ENCODE measurements around the gene SPATS2L. TPM values are rescaled to one million over a fixed set of nuclear protein-coding genes. Genes with fewer than 3 reads are reported as not detected.

SPATS2L gene
- total RNA-seq, 1 donor from 2014 or later = 77.3 TPM

DNA sequence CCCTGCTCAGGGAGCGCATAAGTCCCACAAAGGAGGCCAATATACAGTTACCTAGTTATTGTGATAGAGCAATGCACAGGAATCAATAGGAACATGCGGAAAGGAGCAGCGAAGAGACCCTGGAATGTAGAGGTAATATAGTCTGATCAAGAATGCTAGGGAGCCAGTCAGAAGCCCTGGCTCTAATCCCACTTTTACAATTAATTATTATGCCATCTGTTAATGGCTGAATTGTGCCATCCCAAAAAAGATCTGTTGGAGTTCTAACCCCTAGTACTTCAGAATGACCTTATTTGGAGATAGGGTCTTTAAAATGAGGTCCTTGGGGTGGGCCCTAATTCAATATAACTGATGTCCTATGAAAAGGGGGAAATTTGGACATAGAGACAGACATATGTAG is 7.7 kb upstream of the SPATS2L start:
- TF ChIP-seq, protein P1, sequence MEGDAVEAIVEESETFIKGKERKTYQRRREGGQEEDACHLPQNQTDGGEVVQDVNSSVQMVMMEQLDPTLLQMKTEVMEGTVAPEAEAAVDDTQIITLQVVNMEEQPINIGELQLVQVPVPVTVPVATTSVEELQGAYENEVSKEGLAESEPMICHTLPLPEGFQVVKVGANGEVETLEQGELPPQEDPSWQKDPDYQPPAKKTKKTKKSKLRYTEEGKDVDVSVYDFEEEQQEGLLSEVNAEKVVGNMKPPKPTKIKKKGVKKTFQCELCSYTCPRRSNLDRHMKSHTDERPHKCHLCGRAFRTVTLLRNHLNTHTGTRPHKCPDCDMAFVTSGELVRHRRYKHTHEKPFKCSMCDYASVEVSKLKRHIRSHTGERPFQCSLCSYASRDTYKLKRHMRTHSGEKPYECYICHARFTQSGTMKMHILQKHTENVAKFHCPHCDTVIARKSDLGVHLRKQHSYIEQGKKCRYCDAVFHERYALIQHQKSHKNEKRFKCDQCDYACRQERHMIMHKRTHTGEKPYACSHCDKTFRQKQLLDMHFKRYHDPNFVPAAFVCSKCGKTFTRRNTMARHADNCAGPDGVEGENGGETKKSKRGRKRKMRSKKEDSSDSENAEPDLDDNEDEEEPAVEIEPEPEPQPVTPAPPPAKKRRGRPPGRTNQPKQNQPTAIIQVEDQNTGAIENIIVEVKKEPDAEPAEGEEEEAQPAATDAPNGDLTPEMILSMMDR (IDR thresholded peaks at IDR 0.05; ENCODE audit: insufficient read depth, low read length, poor library complexity, severe bottlenecking) = no peak
- no peak for DNase-seq (ENCODE audit: low read depth)
- Histone ChIP-seq H3K4me3 (ENCODE audit: low read depth, low read length) (no peak overlapping the region), H3K27me3 (ENCODE audit: control insufficient read depth, insufficient read depth, low read length) (no peaks in the 10 kb centered on the region), H3K36me3 (ENCODE audit: control insufficient read depth, insufficient read depth, low read length) (no peaks in the 10 kb centered on the region)

DNA sequence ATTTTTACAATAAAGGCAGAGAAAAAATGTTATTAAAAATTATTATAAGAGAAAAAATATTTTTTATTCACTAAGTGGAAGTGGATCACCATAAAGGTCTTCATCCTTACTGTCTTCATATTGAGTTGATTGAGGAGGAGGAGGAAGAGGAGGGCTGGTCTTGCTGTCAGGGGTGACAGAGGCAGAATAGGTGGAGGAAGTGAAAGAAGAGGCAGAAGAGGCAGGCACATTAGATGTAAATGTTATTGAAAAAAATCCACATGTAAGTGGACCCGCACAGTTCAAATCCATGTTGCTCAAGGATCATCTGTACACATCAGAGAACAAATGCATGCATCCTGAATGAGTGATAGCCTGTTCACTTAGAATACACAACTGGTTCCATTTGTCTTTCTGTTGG is 6.4 kb upstream of the SPATS2L start:
- Histone ChIP-seq H3K4me3 (ENCODE audit: low read depth, low read length) (no peak overlapping the region), H3K36me3 (ENCODE audit: control insufficient read depth, insufficient read depth, low read length) (no peaks in the 10 kb centered on the region), H3K27me3 (ENCODE audit: control insufficient read depth, insufficient read depth, low read length) (no peaks in the 10 kb centered on the region)
- TF ChIP-seq, protein P1 (IDR thresholded peaks at IDR 0.05; ENCODE audit: insufficient read depth, low read length, poor library complexity, severe bottlenecking) = no peak
- no peak for DNase-seq (ENCODE audit: low read depth)

DNA sequence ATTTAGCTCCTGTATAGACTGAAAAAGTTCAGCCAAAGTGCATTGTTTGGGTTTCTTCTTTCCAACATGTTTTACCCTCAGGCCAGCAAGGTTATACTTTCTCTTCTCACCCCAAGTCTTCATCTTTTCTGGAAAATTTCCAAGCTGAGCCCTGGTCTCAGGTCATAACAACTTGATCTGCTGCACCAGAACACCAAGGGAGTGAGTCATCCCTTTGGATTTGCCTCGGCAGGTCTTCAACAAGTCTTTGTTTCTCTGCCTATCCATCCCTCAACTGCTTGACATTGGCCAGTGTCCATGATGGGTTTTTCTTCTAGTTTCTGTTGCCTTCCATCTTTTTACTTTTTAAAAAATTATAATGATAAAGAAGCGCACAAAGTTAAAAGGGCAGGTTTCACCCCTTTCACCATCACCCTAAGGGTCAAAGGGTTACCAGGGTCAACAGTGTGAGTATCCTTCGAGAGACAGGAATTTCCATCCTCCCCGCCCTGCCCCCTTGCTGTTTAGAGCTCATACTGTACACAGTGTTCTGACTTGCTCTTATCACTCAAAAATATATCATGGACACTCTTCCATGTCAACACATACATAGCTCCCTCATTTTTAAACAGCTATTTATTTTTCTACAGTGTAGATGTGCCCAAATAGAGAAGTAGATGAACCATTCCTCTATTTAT is 5.7 kb upstream of the SPATS2L start:
- Histone ChIP-seq H3K27me3 (ENCODE audit: control insufficient read depth, insufficient read depth, low read length) (no peaks in the 10 kb centered on the region), H3K36me3 (ENCODE audit: control insufficient read depth, insufficient read depth, low read length) (no peaks in the 10 kb centered on the region), H3K4me3 (ENCODE audit: low read depth, low read length) (no peak overlapping the region)
- TF ChIP-seq, protein P1 (IDR thresholded peaks at IDR 0.05; ENCODE audit: insufficient read depth, low read length, poor library complexity, severe bottlenecking) = no peak
- DNase-seq (ENCODE audit: low read depth) = peak; percentile 73

DNA sequence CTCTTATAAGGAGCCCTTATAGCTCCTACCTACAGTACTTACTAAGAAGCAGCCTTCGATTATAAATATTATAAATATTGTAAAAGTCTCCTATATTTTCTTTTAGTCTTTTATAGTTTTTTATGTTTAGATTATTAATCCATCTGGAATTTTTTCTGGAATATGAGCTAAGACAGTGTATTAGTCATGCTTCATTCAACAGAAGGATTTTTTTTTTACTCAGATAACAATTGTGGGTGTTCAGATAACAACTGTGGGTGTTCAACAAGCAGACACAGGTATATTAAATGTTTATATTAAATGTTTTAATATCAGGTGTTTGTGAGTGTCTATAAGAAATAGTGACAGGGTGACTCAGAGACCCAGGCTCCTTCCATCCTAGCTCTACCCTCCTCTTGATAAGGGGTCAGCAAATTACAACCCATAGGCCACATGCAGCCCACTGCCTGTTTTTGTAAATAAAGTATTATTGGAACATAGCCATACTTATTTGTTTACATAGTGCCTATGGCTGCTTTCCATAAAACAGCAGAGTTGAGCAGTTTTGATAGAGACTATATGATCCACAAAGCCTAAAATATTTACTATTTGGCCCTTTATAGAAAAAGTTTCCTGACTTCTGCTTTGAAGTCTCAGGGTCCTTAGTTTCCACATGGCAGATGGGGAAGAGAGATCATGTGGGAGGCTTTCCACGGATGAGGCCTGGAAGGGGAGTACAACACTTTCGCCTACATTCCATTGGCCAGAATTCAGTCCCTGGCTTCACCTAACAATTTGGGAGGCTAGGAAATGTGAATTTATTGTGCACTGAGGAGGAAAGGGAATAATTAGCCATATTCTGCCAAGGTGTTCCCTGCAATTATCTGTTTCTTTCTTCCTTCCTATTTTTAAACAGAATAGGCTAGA is 4.3 kb upstream of the SPATS2L start:
- H3K4me3 ChIP-seq (ENCODE audit: low read depth, low read length) = no peak overlapping the region
- DNase-seq (ENCODE audit: low read depth) = no peak
- no peaks in the 10 kb centered on the region for H3K36me3 ChIP-seq (ENCODE audit: control insufficient read depth, insufficient read depth, low read length)
- H3K27me3 ChIP-seq (ENCODE audit: control insufficient read depth, insufficient read depth, low read length) = no peaks in the 10 kb centered on the region
- TF ChIP-seq, protein P1 (IDR thresholded peaks at IDR 0.05; ENCODE audit: insufficient read depth, low read length, poor library complexity, severe bottlenecking) = no peak

DNA sequence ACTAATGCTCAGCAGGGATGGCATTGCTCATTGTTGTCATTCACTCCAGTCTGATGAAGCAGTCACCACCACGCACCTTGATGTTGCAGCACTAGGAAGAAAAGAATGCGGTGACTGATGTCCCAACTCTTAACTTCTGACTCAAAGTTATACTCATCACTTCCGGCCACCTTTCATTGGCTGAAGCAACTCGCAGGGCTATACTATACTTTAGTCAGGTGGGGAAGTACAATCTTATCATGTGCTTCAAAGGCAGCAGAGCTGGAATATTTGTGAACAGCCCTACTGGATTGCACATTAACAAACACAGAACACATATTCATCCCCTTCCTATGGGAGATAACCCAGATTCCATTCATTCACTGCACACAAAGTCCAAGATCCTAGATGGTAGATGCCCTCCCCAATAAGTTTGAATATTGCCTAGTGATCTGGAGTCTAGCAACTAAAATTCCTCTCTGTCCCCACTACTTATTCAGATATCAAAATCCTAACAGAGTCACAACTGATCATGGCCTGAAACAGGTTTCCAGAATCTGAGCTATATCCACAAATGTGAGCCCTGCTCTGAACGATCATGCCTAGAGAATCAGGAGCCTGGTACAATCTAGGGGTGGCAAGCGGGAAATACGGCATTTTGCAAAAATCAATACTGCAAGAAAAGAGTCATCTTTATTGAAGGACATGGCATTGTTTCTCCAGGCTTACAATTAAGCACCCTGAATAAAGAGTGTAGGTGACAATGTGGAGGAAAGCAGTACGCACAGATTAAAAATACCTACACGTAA is 3.4 kb upstream of the SPATS2L start:
- no peaks in the 10 kb centered on the region for H3K36me3 ChIP-seq (ENCODE audit: control insufficient read depth, insufficient read depth, low read length)
- no peaks in the 10 kb centered on the region for H3K27me3 ChIP-seq (ENCODE audit: control insufficient read depth, insufficient read depth, low read length)
- TF ChIP-seq, protein P1 (IDR thresholded peaks at IDR 0.05; ENCODE audit: insufficient read depth, low read length, poor library complexity, severe bottlenecking) = no peak
- peak; percentile 82 for DNase-seq (ENCODE audit: low read depth)
- H3K4me3 ChIP-seq (ENCODE audit: low read depth, low read length) = no peak overlapping the region
